Endothelial cell of umbilical vein (primary cell): ENCODE results near the gene TGM3. TPM values are rescaled to one million over a fixed set of nuclear protein-coding genes. Genes with fewer than 3 reads are reported as not detected.

Experiments used
- BruUV-seq: library from RNA; stranded (reverse); fragments of 400-500 nt; replicated peaks from 2 replicates; lab custom pipeline; 2021; lab: Mats Ljungman, UMichigan
- CTCF ChIA-PET: fragments of 300-600, 350-600 bp; sonication (Branson Sonifier 250); formaldehyde crosslinking; loops from one replicate; lab custom pipeline; 2021; ENCODE audit warnings: antibody characterized with exemption, inconsistent platforms; lab: Charles Lee
- POLR2A ChIA-PET: fragments of 300-600, 350-600 bp; sonication (Branson Sonifier 250); formaldehyde crosslinking; loops from one replicate; lab custom pipeline; 2021; ENCODE audit warnings: antibody characterized with exemption, inconsistent platforms; lab: Charles Lee
- DNase-seq: peaks from one replicate; pipeline ENCODE4 v3.0.0-alpha.2; 2011; ENCODE audit warnings: low read depth, low spot score
- FAIRE-seq: peaks from 2 replicates; lab custom pipeline; 2011; peaks lifted over from hg19 to GRCh38; lab: Jason Lieb, UNC
- H2AFZ ChIP-seq: 2 replicates; pipeline ENCODE4 v1.6.0; 2012; ENCODE audit warnings: low read depth, low read length, control low read depth, inconsistent platforms
- H3K27ac ChIP-seq: 2 replicates; pipeline ENCODE4 v1.5.1; 2011; ENCODE audit warnings: low read depth, mild to moderate bottlenecking, control low read depth, low read length, moderate library complexity; ENCODE audit not compliant: insufficient read depth
- H3K27me3 ChIP-seq, 2 experiments: 2 replicates each; pipeline versions ENCODE4 v1.6.0 to v1.6.1; 2011; ENCODE audit warnings: low read length in 2 of 2, mixed read lengths in 1 of 2; ENCODE audit not compliant: control insufficient read depth in 2 of 2, insufficient read depth in 2 of 2
- H3K36me3 ChIP-seq, 2 experiments: 2 replicates in 1 of 2; 3 replicates in 1 of 2; pipeline ENCODE4 v1.5.1; 2011; ENCODE audit warnings: low read length in 2 of 2, mild to moderate bottlenecking in 1 of 2, moderate library complexity in 1 of 2; ENCODE audit not compliant: control insufficient read depth in 2 of 2, insufficient read depth in 2 of 2; ENCODE audit errors: extremely low read depth in 1 of 2
- H3K4me1 ChIP-seq: 3 replicates; pipeline ENCODE4 v1.5.1; 2011; ENCODE audit warnings: mild to moderate bottlenecking, low read length; ENCODE audit not compliant: control insufficient read depth, insufficient read depth; ENCODE audit errors: extremely low read depth
- H3K4me2 ChIP-seq: 2 replicates; pipeline ENCODE4 v1.6.1; 2011; ENCODE audit warnings: low read length, control low read depth, mixed read lengths; ENCODE audit not compliant: insufficient read depth
- H3K4me3 ChIP-seq, 3 experiments: fragments of 200-600 bp in 1 of 3; sonication (generic), shearing (Covaris generic) in 1 of 3; replicated peaks in 1 of 3; 2 replicates each; pipeline ENCODE4 v1.5.1; 2011 to 2016; ENCODE audit warnings: control low read depth in 3 of 3, low read length in 3 of 3, mild to moderate bottlenecking in 2 of 3, inconsistent platforms in 1 of 3, low read depth in 1 of 3, moderate library complexity in 1 of 3; ENCODE audit not compliant: insufficient read depth in 1 of 3
- H3K79me2 ChIP-seq: 2 replicates; pipeline ENCODE4 v1.6.0; 2012; ENCODE audit warnings: low read length, inconsistent platforms; ENCODE audit not compliant: control insufficient read depth, insufficient read depth
- H3K9ac ChIP-seq: replicated peaks from 2 replicates; pipeline ENCODE3; 2011; ENCODE audit warnings: low read length, control low read depth; ENCODE audit not compliant: insufficient read depth; ENCODE audit errors: extremely low read depth
- H3K9me1 ChIP-seq: replicated peaks from 3 replicates; pipeline ENCODE4 v1.6.0; 2011; ENCODE audit warnings: mild to moderate bottlenecking, low read length; ENCODE audit not compliant: control insufficient read depth, insufficient read depth; ENCODE audit errors: extremely low read depth
- H3K9me3 ChIP-seq: replicated peaks from 2 replicates; pipeline ENCODE4 v1.5.1; 2012; ENCODE audit warnings: low read length, inconsistent platforms; ENCODE audit not compliant: control insufficient read depth, insufficient read depth
- H4K20me1 ChIP-seq: replicated peaks from 2 replicates; pipeline ENCODE3; 2011; ENCODE audit warnings: mild to moderate bottlenecking, low read length; ENCODE audit not compliant: control insufficient read depth, insufficient read depth; ENCODE audit errors: extremely low read depth
- EZH2 ChIP-seq: IDR thresholded peaks from 2 replicates; pipeline ENCODE4 v1.6.1; 2012; ENCODE audit warnings: borderline replicate concordance, low read depth, mild to moderate bottlenecking, moderate library complexity, low read length, inconsistent platforms; ENCODE audit not compliant: severe bottlenecking
- FOS ChIP-seq: IDR thresholded peaks from 2 replicates; pipeline ENCODE4 v1.6.1; 2011; ENCODE audit warnings: mild to moderate bottlenecking, low read length, moderate library complexity, borderline replicate concordance; ENCODE audit not compliant: insufficient read depth
- GATA2 ChIP-seq: IDR thresholded peaks from 2 replicates; pipeline ENCODE4 v1.7.0; 2011; ENCODE audit warnings: low read depth, mild to moderate bottlenecking, moderate library complexity, mixed read lengths, low read length; ENCODE audit not compliant: insufficient read length, insufficient read depth
- JUN ChIP-seq: IDR thresholded peaks from 2 replicates; pipeline ENCODE4 v1.6.1; 2011; ENCODE audit warnings: borderline replicate concordance, low read depth; ENCODE audit not compliant: insufficient read length, insufficient read depth
- MYC ChIP-seq: IDR thresholded peaks from one replicate; pipeline ENCODE4 v1.6.1; 2011; ENCODE audit warnings: mild to moderate bottlenecking, low read depth, low read length
- POLR2A ChIP-seq: IDR thresholded peaks from 2 replicates; pipeline ENCODE4 v1.6.1; 2012; ENCODE audit warnings: low read depth, mild to moderate bottlenecking, control low read depth, low read length
- POLR2AphosphoS5 ChIP-seq: IDR thresholded peaks from 2 replicates; pipeline ENCODE4 v1.6.1; 2012; ENCODE audit warnings: low read depth, mild to moderate bottlenecking, control low read depth, low read length, moderate library complexity; ENCODE audit not compliant: insufficient read depth
- dilution Hi-C: fragments of 300-500 bp; cut with MboI; formaldehyde crosslinking; loops from one replicate; pipeline ENCODE4 v1.15.0; 2019; ENCODE audit warnings: low sequenced_read_pairs; ENCODE audit not compliant: extremely low pct_ligation_motif_present
- intact Hi-C: fragments of 100-400 bp; cut with micrococcal nuclease; formaldehyde crosslinking; loops from one replicate; pipeline ENCODE4 v1.10.0; 2022
- polyA plus RNA-seq, 4 experiments: library from polyadenylated mRNA; depleted of rRNA in 3 of 4; stranded (reverse) in 3 of 4; unstranded in 1 of 4; fragments of >200 nt; gene quantifications; 2 replicates each; pipeline versions ENCODE4 v1.2.1 to v1.2.3, GENCODE V29; 2011 to 2012; ENCODE audit warnings: missing spikeins in 1 of 4
- total RNA-seq: library from RNA; stranded (reverse); gene quantifications from 2 replicates; pipeline ENCODE4 v1.2.3, GENCODE V29; 2021
- TF ChIP-seq, protein P1 (sequence below): IDR thresholded peaks from 2 replicates; pipeline ENCODE4 v1.6.1; 2011; ENCODE audit not compliant: insufficient read depth, insufficient read length
- TF ChIP-seq, protein P2 (sequence below), 2 donors: IDR thresholded peaks; 1 replicate in 1 of 2; 2 replicates in 1 of 2; pipeline ENCODE4 v1.5.1; 2011; ENCODE audit warnings: low read length in 2 of 2, mild to moderate bottlenecking in 2 of 2, moderate library complexity in 2 of 2, control low read depth in 1 of 2, inconsistent platforms in 1 of 2, low read depth in 1 of 2; ENCODE audit not compliant: insufficient read depth in 1 of 2; ENCODE audit errors: extremely low read depth in 1 of 2

The TGM3 gene
- total and polyA plus RNA-seq, 2 donors (not counting 3 experiments of a cell fraction or from before 2014, with no cell fraction given), result not detected

DNA sequence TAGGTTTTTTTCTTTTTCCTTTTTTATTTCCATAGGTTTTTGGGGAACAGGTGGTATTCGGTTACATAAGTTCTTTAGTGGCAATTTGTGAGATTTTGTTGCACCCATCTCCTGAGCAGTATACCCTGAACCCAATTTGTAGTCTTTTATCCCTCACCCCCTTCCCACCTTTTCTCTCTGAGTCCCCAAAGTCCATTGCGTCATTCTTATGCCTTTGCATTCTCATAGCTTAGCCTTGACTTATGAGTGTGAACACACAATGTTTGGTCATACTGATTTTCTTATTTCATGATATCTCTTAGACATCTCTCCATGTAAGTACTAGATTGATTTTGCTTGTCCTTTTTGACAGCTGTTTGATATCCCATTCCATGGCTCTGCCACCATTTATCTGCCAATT lies 27.2 kb downstream of the TGM3 start:
- no peak overlapping the region for H3K4me2 ChIP-seq
- no peak overlapping the region for H2AFZ ChIP-seq
- H3K9me1 ChIP-seq, result no peaks in the 10 kb centered on the region
- dilution Hi-C loops, result no loop called here
- H3K4me3 ChIP-seq, result no peak overlapping the region
- H3K4me1 ChIP-seq, result no peaks in the 10 kb centered on the region
- H4K20me1 ChIP-seq, result no peaks in the 10 kb centered on the region
- TF ChIP-seq, protein P1, sequence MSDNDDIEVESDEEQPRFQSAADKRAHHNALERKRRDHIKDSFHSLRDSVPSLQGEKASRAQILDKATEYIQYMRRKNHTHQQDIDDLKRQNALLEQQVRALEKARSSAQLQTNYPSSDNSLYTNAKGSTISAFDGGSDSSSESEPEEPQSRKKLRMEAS, result no peak
- TF ChIP-seq FOS, result no peak
- no peak for TF ChIP-seq EZH2
- peaks cover 7 to 13% of the 10 kb centered on the region in 2 experiments for H3K27me3 ChIP-seq
- BruUV-seq, result no TSS peak
- intact Hi-C loops, result no loop called here
- no peaks in the 10 kb centered on the region for H3K79me2 ChIP-seq
- ChIA-PET CTCF (interaction anchor here (1.0 kb wide), 1 partner anchor 116 kb away, joined by 3 read pairs; no protein-coding TSS in a partner anchor), POLR2A (no interaction called here)
- H3K9ac ChIP-seq, result no peak overlapping the region
- H3K9me3 ChIP-seq, result no peaks in the 10 kb centered on the region
- FAIRE-seq (no peak), DNase-seq (no peak)
- no peak overlapping the region for H3K27ac ChIP-seq
- H3K36me3 ChIP-seq, result no peaks in the 10 kb centered on the region

DNA sequence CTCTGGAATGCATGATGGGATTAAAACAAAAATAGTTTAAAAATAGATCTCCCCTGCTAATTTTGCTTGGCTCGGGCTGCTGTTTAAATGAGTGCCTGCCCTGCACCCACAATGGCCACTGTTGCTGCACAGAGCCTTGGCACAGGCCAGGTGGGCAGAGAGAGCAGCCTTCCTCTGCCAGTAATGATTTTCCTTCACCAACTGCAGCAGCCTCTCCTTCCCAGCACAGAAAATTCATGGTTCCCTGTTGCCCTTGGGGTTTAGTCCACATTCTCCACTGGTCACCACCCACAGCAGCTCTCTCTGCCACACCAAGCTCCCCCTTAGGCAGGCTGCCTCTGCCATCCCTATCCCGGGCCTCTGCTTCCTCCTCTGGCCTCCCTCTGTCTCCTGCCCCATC lies 30.2 kb downstream of the TGM3 start:
- Histone ChIP-seq H3K79me2 (no peaks in the 10 kb centered on the region), H3K27me3 (peaks cover 0 to 4% of the 10 kb centered on the region in 2 experiments), H3K36me3 (no peaks in the 10 kb centered on the region), H3K9ac (no peak overlapping the region), H3K9me3 (no peaks in the 10 kb centered on the region), H4K20me1 (no peaks in the 10 kb centered on the region), H3K4me1 (no peaks in the 10 kb centered on the region), H3K9me1 (no peaks in the 10 kb centered on the region), H2AFZ (no peak overlapping the region), H3K4me2 (no peak overlapping the region), H3K4me3 (no peak overlapping the region), H3K27ac (no peak overlapping the region)
- TF ChIP-seq MYC, result no peak
- no peak for TF ChIP-seq GATA2
- TF ChIP-seq POLR2A, result no peak
- TF ChIP-seq, protein P1, result no peak
- no peak for TF ChIP-seq EZH2
- no peak for TF ChIP-seq JUN
- TF ChIP-seq, protein P2, sequence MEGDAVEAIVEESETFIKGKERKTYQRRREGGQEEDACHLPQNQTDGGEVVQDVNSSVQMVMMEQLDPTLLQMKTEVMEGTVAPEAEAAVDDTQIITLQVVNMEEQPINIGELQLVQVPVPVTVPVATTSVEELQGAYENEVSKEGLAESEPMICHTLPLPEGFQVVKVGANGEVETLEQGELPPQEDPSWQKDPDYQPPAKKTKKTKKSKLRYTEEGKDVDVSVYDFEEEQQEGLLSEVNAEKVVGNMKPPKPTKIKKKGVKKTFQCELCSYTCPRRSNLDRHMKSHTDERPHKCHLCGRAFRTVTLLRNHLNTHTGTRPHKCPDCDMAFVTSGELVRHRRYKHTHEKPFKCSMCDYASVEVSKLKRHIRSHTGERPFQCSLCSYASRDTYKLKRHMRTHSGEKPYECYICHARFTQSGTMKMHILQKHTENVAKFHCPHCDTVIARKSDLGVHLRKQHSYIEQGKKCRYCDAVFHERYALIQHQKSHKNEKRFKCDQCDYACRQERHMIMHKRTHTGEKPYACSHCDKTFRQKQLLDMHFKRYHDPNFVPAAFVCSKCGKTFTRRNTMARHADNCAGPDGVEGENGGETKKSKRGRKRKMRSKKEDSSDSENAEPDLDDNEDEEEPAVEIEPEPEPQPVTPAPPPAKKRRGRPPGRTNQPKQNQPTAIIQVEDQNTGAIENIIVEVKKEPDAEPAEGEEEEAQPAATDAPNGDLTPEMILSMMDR (IDR thresholded peaks at IDR 0.05; ENCODE audit: extremely low read depth in 1 of 2, insufficient read depth in 1 of 2, low read depth in 1 of 2, low read length in 2 of 2), result no peak
- TF ChIP-seq POLR2AphosphoS5, result no peak
- no peak for TF ChIP-seq FOS
- intact Hi-C loops (no loop called here), dilution Hi-C loops (no loop called here)
- BruUV-seq, result no TSS peak
- CTCF ChIA-PET, result no interaction called here
- no peak for FAIRE-seq
- POLR2A ChIA-PET, result no interaction called here
- DNase-seq, result no peak
